SK-N-MC (cell line): ENCODE data around the gene ADD1.

ENCODE experiments used
- EZH2 ChIP-seq: fragments of 200-600 bp; sonication (generic); IDR thresholded peaks from one replicate; pipeline ENCODE4 v1.6.1; 2017; ENCODE audit warnings: antibody characterized with exemption
- FOXP2 ChIP-seq: optimal IDR thresholded peaks from 2 replicates; pipeline ENCODE3; 2011; ENCODE audit warnings: mild to moderate bottlenecking, moderate library complexity; ENCODE audit not compliant: insufficient read depth; ENCODE audit errors: extremely low read length, control extremely low read depth
- POLR2AphosphoS5 ChIP-seq: IDR thresholded peaks from 2 replicates; pipeline ENCODE4 v1.6.1; 2012; ENCODE audit warnings: mild to moderate bottlenecking, low read depth, low read length, borderline replicate concordance

DNA sequence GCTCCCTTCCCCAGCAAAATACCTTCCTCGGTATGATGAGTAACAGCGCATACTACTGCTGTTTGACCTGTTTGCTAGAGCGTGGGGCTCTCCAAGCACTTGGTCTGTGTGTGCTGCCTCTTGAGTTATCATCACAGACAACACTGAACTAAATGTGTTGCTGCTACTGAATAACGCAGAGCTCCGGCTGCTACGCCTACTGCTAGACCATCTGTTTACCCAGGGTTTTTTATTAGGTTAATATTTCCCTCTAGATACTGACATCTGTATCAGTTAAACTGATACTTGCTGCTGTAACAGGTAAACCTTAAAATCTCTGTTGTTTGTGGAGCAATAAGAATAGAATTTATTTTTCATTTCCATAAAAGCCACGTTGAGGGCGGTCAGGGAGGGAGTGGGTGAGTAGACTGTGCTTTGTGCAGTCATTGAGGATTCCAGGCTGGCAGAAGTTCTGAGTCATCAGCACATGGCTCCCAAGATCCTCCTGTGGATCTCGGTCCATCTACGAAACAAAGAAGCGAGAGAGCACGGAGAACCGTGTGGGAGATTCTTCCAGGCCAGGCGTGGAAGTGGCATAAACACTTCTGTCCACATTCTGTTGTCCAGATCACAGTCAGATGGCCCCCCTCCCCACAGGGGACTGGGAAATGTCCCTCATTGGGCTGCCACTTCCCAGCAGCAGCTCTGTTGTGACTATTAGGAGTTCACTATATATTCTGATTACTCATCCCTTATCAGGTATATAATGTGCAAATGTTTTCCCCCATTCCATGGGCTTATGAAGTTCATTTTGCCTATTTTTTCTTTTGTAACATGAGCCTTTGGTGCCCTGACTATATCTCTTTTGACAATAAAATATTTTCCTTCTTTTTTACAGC is 133.8 kb downstream of the ADD1 start:
- no peak for TF ChIP-seq EZH2
- no peak for TF ChIP-seq POLR2AphosphoS5
- TF ChIP-seq FOXP2, result no peak
